ENCODE results near the gene BEAN1. TPM values are rescaled to one million over a fixed set of nuclear protein-coding genes. Genes with fewer than 3 reads are reported as not detected.

BEAN1 gene
- total RNA-seq, 1 donor = 0.36 TPM

DNA sequence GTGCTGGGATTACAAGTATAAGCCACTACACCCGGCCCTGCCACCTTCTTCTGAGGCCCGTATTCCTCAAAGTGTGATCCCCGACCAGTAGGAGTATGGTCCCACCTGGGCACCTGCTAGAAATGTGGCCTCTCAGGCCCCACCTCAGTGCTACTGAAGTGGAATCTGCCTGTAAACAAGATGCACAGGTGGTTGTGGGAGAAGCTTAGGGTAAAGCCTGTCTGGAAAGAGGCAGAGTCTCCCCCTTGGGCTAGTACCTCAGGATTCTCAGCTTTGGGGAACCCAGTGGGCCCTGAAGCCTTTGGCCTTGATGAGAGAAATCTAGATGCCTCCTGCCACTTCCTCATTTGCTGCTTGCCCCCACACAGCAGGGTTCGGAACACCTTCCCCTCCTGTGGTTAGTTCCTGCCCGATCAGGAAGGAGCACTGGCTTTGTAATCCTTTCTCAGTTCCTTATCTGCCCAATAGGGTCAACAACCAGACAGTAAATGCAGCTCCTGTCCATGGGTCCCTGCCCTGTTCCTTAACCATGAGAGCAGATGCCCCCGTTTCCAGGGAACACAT lies 97.6 kb downstream of the BEAN1 start:
- Histone ChIP-seq H3K4me1 (ENCODE audit: insufficient read depth, low read length) (peaks cover 15% of the 10 kb centered on the region), H3K79me2 (ENCODE audit: insufficient read depth, low read length) (no peaks in the 10 kb centered on the region), H4K20me1 (ENCODE audit: insufficient read depth, low read length) (peaks cover 2% of the 10 kb centered on the region), H3K9me3 (ENCODE audit: low read depth, low read length) (no peaks in the 10 kb centered on the region), H3K36me3 (ENCODE audit: insufficient read depth, low read length) (peaks cover 30% of the 10 kb centered on the region), H3K4me2 (ENCODE audit: insufficient read depth, low read length) (no peak overlapping the region), H2AFZ (ENCODE audit: low read length) (no peak overlapping the region), H3K4me3 (ENCODE audit: insufficient read depth, low read length) (no peak overlapping the region), H3K27ac (ENCODE audit: low read depth, low read length) (peak overlapping the region; percentile 73), H3K27me3 (ENCODE audit: insufficient read depth, low read length) (no peaks in the 10 kb centered on the region)
- DNase-seq (ENCODE audit: insufficient read length, low spot score, missing footprints) = no peak
- TF ChIP-seq, protein P1, sequence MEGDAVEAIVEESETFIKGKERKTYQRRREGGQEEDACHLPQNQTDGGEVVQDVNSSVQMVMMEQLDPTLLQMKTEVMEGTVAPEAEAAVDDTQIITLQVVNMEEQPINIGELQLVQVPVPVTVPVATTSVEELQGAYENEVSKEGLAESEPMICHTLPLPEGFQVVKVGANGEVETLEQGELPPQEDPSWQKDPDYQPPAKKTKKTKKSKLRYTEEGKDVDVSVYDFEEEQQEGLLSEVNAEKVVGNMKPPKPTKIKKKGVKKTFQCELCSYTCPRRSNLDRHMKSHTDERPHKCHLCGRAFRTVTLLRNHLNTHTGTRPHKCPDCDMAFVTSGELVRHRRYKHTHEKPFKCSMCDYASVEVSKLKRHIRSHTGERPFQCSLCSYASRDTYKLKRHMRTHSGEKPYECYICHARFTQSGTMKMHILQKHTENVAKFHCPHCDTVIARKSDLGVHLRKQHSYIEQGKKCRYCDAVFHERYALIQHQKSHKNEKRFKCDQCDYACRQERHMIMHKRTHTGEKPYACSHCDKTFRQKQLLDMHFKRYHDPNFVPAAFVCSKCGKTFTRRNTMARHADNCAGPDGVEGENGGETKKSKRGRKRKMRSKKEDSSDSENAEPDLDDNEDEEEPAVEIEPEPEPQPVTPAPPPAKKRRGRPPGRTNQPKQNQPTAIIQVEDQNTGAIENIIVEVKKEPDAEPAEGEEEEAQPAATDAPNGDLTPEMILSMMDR (IDR thresholded peaks at IDR 0.05; ENCODE audit: extremely low read depth, low read depth, low read length) = no peak

DNA sequence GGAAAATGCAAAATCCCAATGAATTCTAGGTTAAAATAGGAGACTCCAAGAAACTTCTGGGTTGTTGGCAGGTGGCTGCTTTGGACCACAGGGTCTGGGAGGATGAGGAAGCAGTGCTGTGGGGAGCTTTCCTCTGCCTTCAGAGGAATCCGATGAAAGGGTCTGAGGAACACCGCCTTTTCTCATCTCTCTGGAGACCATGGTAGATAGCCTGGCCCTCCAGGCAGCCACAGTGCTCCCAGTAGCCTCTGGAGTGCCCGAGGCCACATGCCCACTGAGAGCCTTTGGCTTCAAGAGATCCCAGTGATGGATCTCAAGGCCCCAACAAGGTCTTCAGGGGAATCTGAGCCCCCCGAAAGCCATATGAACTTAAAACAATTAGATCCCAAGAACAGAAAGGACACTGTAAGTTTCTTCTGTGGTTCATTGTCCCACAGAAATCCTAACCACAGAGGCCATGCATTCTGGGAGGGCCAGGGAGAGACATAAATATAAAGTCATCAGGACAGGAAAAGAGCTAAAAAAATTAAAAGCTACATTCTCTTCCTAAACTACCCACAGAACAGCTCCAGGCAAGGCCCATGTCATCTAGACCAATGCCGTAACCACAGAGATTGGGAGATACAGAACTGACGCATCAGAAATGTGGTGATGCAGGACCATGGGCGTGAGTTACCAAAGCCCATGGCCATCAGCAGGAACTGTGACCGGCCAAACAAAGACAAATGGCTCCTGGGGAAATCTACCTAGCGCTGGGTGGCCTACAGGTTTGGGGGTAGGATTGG lies 98.5 kb downstream of the BEAN1 start:
- Histone ChIP-seq H3K9me3 (ENCODE audit: low read depth, low read length) (no peaks in the 10 kb centered on the region), H2AFZ (ENCODE audit: low read length) (peak overlapping the region; percentile 7), H3K27me3 (ENCODE audit: insufficient read depth, low read length) (no peaks in the 10 kb centered on the region), H3K36me3 (ENCODE audit: insufficient read depth, low read length) (peaks cover 37% of the 10 kb centered on the region), H3K4me2 (ENCODE audit: insufficient read depth, low read length) (no peak overlapping the region), H3K79me2 (ENCODE audit: insufficient read depth, low read length) (no peaks in the 10 kb centered on the region), H3K27ac (ENCODE audit: low read depth, low read length) (peak overlapping the region; percentile 73), H3K4me3 (ENCODE audit: insufficient read depth, low read length) (no peak overlapping the region), H3K4me1 (ENCODE audit: insufficient read depth, low read length) (peaks cover 15% of the 10 kb centered on the region), H4K20me1 (ENCODE audit: insufficient read depth, low read length) (peaks cover 2% of the 10 kb centered on the region)
- DNase-seq (ENCODE audit: insufficient read length, low spot score, missing footprints) = peak; percentile 86
- TF ChIP-seq, protein P1 (IDR thresholded peaks at IDR 0.05; ENCODE audit: extremely low read depth, low read depth, low read length) = no peak

DNA sequence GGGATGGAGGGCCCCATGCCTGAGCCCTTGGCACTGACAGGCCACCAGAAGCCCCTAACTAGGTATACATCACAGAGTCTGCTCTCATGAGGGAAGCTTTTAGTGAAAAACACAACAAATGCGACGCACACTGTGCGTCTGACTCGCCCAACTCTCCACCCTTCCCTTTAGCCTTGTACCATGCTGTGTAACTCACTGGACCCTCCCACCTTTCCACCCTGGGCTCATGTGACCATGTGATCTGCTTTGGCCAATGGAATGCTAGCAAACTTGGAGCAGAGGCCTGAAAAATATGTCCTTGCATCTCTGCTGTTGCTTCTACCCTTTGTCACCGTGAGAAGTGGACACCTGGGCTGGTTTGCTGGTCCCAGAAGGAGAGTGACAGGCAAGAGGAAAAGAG lies 101.2 kb downstream of the BEAN1 start:
- no peaks in the 10 kb centered on the region for H3K4me1 ChIP-seq (ENCODE audit: insufficient read depth, low read length)
- H3K4me2 ChIP-seq (ENCODE audit: insufficient read depth, low read length) = no peak overlapping the region
- TF ChIP-seq, protein P1 (IDR thresholded peaks at IDR 0.05; ENCODE audit: extremely low read depth, low read depth, low read length) = no peak
- H4K20me1 ChIP-seq (ENCODE audit: insufficient read depth, low read length) = no peaks in the 10 kb centered on the region
- no peak overlapping the region for H3K4me3 ChIP-seq (ENCODE audit: insufficient read depth, low read length)
- no peak overlapping the region for H3K27ac ChIP-seq (ENCODE audit: low read depth, low read length)
- peaks cover 50% of the 10 kb centered on the region for H3K36me3 ChIP-seq (ENCODE audit: insufficient read depth, low read length)
- DNase-seq (ENCODE audit: insufficient read length, low spot score, missing footprints) = peak; percentile 72
- no peaks in the 10 kb centered on the region for H3K27me3 ChIP-seq (ENCODE audit: insufficient read depth, low read length)
- H3K79me2 ChIP-seq (ENCODE audit: insufficient read depth, low read length) = no peaks in the 10 kb centered on the region
- no peak overlapping the region for H2AFZ ChIP-seq (ENCODE audit: low read length)
- H3K9me3 ChIP-seq (ENCODE audit: low read depth, low read length) = no peaks in the 10 kb centered on the region

DNA sequence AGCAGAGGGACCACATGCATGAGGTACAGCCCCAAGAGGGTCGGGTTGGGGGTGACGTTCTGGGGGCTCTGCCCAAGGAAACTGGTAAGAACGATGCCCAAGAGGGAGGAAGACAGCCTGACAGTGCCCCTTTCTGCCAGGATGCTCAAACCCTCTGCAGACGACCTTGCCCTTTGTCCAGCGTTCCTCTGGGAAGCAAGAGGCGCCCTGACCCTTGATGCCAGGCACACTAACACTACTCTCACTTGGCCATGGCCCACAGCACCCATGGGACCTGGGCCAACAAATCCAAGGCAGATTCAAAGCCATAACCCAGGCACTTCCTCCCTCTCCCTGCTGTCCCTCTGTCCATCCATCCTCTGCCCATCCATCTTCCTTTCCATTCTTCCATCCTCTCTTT lies 102.4 kb downstream of the BEAN1 start:
- Histone ChIP-seq H3K27me3 (ENCODE audit: insufficient read depth, low read length) (no peaks in the 10 kb centered on the region), H3K36me3 (ENCODE audit: insufficient read depth, low read length) (peaks cover 52% of the 10 kb centered on the region), H2AFZ (ENCODE audit: low read length) (no peak overlapping the region), H3K4me2 (ENCODE audit: insufficient read depth, low read length) (no peak overlapping the region), H3K4me1 (ENCODE audit: insufficient read depth, low read length) (no peaks in the 10 kb centered on the region), H3K9me3 (ENCODE audit: low read depth, low read length) (no peaks in the 10 kb centered on the region), H4K20me1 (ENCODE audit: insufficient read depth, low read length) (no peaks in the 10 kb centered on the region), H3K4me3 (ENCODE audit: insufficient read depth, low read length) (no peak overlapping the region), H3K27ac (ENCODE audit: low read depth, low read length) (no peak overlapping the region), H3K79me2 (ENCODE audit: insufficient read depth, low read length) (no peaks in the 10 kb centered on the region)
- TF ChIP-seq, protein P1 (IDR thresholded peaks at IDR 0.05; ENCODE audit: extremely low read depth, low read depth, low read length) = no peak
- no peak for DNase-seq (ENCODE audit: insufficient read length, low spot score, missing footprints)

Measured in osteoblast (primary cell).